Effector CD4-positive, alpha-beta T cell (primary cell): ENCODE results near the gene CELF5.
"Not testable (repeated sequence)": the region's sequence is repeated elsewhere in the genome, so short reads cannot be mapped to it uniquely, and the experiment has no call there.

Source experiments
- DNase-seq: peaks from one replicate; pipeline ENCODE4 v3.0.0-alpha.2; 2020

The CELF5 gene

GRCh38 chr19:3208317-3209207 lies 15.9 kb upstream of the CELF5 start:
- no peak for DNase-seq

DNA sequence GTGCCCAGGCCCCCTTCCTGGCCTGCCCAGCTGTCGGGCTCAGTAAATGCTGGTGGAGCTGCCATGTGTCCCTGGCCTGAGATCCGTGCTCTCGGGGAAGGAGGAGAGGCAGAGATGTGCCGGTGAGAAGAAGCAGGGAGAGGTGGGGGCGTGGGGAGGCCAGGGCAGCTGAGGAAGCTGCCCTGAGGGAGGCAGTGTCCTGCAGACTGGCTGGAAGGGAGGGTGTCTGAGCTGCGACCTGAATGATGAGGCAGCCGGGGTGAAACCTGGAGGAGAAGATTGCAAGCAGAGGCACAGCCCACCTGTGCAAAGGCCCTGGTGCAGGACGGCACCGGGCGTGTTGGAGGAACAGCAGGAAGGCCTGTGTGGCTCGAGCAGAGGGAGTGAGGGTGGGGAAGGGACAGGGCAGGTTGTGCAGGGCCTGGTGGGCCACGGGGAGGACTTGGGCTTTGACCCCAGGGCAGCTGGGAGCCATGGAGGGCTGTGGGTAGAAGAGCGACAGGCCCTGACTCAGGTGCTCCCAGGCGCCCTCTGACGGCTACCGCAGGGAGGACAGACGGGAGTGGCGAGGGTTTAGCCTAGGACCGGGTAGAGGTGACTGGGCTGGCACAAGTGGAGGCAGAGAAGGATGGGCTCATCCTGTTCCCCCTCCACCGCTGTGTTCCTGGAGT lies 14.0 kb upstream of the CELF5 start:
- peak; percentile 59 for DNase-seq

DNA sequence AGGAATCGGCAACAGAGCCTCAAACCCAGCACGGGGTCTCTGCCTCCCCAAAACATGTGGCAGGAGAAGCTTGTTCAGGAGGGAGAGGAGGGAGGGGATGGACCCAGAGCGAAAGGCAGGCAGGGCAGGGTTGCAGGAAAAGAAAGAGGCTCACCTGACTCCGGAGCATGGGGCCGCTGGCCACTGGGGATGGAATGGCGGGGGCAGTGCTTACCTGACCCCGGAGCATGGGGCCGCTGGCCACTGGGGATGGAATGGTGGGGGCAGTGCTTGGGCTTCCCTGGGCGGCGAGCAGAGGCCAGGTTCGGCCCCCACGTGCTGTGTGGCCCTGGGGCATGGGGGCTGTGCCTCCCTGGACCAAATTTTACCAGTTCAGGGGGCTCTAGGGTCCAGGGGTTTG lies 13.3 kb upstream of the CELF5 start:
- no peak for DNase-seq

GRCh38 chr19:3213159-3213558 lies 11.3 kb upstream of the CELF5 start:
- DNase-seq: no peak

GRCh38 chr19:3216874-3217273 lies 7.6 kb upstream of the CELF5 start:
- DNase-seq: no peak

DNA sequence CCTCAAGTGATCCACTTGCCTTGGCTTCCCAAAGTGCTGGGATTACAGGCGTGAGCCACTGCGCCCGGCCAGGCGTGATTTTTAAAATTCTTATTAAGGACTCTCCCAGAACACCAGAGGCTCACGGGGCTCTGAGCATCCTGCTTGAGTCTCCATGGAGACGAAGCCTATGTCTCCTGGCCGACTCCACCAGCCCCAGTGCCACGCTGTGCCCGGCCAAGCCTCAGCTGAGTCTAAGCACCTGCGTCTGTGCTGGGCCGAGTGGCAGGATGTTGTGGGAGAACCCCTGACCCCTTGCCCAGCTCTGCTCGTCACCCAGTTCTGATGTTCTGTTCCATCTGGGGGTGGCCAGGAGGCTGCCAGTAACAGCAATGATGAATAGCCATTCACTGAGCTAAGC lies 3.9 kb upstream of the CELF5 start:
- DNase-seq: no peak

DNA sequence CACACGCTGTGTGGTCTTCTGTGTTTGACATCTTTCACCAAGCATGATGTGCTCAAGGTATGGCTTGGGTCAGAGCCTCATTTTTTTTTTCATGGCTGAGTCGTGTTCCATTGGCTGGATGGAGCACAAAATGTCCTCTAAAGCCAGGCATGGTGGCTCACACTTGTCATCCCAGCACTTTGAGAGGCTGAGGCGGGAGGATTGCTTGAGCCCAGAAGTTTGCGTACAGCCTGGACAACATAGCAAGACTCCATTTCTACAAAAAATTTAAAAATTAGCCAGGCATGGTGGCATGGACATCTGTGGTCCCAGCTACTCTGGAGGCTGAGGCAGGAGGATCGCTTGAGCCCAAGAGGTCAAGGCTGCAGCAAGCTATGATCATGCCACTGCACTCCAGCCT lies 2.9 kb upstream of the CELF5 start:
- not testable (repeated sequence) for DNase-seq

DNA sequence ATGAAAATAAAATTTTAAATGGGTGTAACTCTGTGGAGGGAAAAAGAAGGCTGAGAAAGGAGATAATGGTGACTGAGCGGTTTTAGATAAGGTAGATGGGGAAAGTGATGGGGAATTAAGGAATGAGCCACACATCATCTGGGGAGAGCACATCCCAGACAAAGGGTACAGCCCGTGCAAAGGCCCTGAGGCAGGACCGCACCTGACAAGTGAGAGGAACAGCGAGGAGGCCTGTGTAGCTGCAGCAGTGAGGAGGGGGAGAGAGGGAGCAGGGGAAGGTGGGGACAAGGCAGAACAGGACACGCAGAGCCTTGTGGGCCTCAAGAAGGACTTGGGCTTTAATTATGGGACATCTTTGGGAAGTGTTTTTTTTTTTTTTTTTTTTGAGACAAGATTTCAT lies 1.8 kb upstream of the CELF5 start:
- DNase-seq: no peak

- no peak for DNase-seq
These were observed 666 bp downstream of the CELF5 start for GRCh38 chr19:3225169-3225485.

GRCh38 chr19:3225677-3226093 lies 1.2 kb downstream of the CELF5 start:
- no peak for DNase-seq

- DNase-seq: no peak
These were observed 2.7 kb downstream of the CELF5 start for GRCh38 chr19:3227054-3227626.

GRCh38 chr19:3229346-3229743 lies 4.9 kb downstream of the CELF5 start:
- no peak for DNase-seq

GRCh38 chr19:3229888-3230496 lies 5.5 kb downstream of the CELF5 start:
- DNase-seq: no peak

DNA sequence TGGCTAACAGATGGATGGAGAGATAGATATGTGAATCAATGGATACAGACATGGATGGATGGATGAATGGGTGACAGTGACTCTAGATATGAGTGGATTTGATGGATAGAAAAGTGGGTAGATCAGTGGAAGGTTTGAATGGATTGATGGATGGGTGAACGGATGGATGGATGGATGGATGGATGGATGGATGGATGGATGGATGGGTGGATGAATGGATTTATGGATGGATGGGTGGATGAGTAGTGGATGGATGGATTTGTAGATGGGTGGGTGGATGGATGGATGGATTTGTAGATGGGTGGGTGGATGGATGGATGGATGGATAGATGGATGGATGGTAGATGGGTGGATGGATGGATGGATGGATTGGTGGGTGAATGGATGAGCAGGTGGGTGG lies 6.8 kb downstream of the CELF5 start:
- no peak for DNase-seq

GRCh38 chr19:3233116-3233515 lies 8.7 kb downstream of the CELF5 start:
- DNase-seq: no peak

DNA sequence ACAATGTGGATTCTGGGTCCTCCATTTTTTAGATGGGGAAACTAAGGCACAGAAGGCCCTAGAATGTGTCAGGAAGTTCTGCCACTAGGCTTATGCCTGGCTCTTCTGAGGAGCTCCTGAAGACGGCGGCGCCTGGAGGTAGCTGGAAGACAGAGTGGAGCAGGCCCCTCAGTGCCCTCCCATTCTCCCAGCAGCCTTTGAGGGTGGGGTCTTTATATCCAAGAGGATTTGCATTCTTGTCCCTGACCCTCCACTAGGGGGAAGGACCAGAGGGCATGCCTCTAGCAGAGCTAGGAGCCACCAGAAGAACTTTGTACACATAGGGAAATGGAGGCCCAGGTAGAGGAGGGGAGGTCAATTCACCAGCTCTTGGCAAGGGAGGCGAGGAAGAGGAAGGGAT lies 9.4 kb downstream of the CELF5 start:
- DNase-seq: no peak

DNA sequence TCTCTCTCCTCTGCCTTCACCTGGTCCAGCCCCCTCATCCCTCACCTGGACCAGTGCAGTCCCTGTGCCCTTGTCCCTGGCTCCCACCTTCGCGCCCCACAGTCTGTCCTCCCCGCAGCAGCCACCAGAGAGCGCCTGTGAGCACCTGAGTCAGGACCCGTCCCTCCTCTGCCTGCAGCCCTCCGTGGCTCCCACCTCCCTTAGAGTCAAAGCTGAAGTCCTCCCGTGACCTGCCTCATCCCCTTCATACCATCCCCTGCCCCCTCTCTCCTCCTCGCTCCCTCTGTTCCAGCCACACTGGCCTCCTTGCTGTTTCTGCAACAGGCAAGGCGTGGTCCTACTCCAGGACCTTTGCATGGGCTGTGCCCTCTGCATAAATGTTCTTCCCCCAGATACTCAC lies 10.3 kb downstream of the CELF5 start:
- DNase-seq: no peak

GRCh38 chr19:3235604-3236003 lies 11.1 kb downstream of the CELF5 start:
- not testable (repeated sequence) for DNase-seq

DNA sequence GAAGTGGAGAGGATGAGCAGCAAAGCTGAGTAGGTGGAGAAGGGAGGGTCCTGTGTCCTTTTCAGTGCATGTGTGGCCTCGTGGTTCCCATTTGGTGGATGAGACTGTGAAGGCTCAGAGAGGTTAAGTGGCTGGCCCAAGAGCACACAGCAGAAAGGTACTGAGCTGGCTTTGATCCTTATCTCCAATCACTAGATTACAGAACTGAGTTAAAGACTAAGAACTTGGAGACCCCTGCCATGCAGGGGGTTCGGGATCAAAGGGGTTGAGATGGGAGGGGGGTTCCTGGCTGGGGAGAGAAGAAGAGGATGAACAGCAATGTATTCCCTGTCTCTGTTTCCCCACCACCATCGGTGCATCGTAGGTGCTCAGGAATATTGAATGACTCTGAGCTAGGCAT lies 11.8 kb downstream of the CELF5 start:
- no peak for DNase-seq

DNA sequence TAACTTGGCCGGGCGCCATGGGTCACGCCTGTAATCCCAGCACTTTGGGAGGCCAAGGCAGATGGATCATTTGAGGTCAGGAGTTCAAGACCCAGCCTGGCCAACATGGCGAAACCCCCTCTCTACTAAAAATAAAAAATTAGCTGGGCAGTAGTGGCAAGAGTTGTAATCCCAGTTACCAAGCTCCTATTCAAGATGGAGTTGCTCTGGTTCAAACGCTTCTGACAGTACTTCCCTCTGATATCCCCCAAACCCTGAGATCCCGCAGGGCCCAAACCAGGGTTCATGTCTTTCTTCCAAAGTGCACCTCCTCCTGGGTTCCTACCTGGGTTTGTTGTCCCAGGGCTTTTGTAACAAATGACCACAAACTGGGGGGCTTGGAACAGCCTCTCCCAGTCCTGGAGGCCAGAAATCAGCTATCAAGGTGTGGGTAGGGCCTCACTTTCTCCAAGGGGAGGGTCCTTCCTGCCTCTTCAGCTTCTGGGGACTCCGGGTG lies 13.7 kb downstream of the CELF5 start:
- no peak for DNase-seq

DNA sequence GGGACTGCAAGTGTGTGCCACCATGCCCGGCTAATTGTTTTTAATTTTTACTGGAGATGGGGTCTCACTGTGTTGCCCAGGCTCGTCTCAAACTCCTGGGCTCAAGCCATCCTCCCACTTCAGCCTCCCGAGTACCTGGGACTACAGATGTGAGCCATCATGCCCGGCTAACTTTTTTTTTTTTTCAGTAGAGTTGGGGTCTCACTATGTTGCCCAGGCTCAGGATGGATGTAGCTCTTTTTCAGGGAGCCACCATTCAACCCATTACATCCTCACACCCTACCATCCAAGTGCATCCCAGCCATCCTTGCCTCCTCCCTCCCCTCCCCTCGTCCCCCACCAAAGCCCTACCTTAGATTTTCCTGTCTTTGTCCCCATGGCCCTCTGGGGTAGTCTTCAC lies 14.9 kb downstream of the CELF5 start:
- no peak for DNase-seq

DNA sequence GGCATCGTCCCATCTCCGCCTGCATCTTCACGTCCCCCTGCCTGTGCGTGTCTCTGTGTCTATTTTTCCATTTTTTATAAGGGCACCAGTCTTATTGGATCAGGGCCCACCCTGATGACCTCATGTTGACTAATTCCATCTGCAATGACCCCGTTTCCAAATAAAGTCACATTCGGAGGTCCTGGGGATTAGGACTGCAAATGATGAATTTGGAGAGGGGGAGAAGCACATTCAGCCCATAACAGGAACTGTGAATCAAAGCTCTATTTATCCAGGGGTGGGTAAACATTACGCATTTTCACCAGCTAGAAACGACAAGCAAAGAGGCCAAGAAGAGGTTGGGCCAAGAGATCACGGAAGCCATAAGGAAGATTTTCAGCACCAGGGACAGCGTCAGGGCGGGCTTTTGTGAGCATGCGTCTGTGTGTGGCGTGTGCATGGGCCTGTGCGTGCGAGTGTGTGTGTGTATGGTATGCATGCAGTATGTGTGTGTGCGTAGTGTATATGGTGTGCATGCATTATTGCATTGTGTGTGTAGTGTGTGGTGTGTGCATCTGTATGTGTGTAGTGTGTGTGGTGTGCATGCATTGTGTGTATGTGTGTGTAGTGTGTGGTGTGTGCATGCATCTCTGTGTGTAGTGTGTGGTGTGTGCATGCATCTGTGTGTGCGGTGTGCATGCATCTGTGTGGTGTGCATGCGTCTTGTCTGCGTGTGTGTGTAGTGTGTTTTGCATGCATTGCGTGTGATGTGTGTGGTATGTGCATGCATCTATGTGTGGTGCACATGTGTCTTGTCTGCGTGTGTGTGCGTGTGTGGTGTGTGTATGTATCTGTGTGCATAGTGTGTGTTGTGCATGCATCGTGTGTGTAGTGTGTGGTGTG lies 19.6 kb downstream of the CELF5 start:
- peak; percentile 14 for DNase-seq

- no peak for DNase-seq
These were observed 20.6 kb downstream of the CELF5 start for GRCh38 chr19:3245050-3245449.
